NCI-H345 (cell line): ENCODE results near the gene CHD2.
"Not testable (repeated sequence)": the region's sequence is repeated elsewhere in the genome, so short reads cannot be mapped to it uniquely, and the experiment has no call there.

Experiments used
- DNase-seq: peaks from one replicate; lab custom pipeline; 2025; lab: John Stamatoyannopoulos, UW

Gene CHD2

GRCh38 chr15:93049914-93050578 is 149.9 kb downstream of the CHD2 start:
- peak; percentile 14 for DNase-seq

- no peak for DNase-seq
Observed at GRCh38 chr15:93050648-93051047, 150.5 kb downstream of the CHD2 start.

GRCh38 chr15:93051236-93052089 is 151.3 kb downstream of the CHD2 start:
- DNase-seq, result no peak

GRCh38 chr15:93052090-93052879 is 152.2 kb downstream of the CHD2 start:
- no peak for DNase-seq

- no peak for DNase-seq
Observed at GRCh38 chr15:93055211-93055610, 155.1 kb downstream of the CHD2 start.

- DNase-seq, result no peak
Observed at GRCh38 chr15:93056836-93057235, 156.7 kb downstream of the CHD2 start.

GRCh38 chr15:93057618-93058017 is 157.5 kb downstream of the CHD2 start:
- DNase-seq, result no peak

GRCh38 chr15:93058128-93058527 is 158.0 kb downstream of the CHD2 start:
- no peak for DNase-seq

GRCh38 chr15:93058904-93059427 is 158.8 kb downstream of the CHD2 start:
- no peak for DNase-seq

- no peak for DNase-seq
Observed at GRCh38 chr15:93059442-93059841, 159.3 kb downstream of the CHD2 start.

GRCh38 chr15:93060336-93061248 is 160.5 kb downstream of the CHD2 start:
- no peak for DNase-seq

- DNase-seq, result not testable (repeated sequence)
Observed at GRCh38 chr15:93062628-93063261, 162.6 kb downstream of the CHD2 start.

- DNase-seq, result no peak
Observed at GRCh38 chr15:93063262-93063671, 163.1 kb downstream of the CHD2 start.

GRCh38 chr15:93063796-93064690 is 163.9 kb downstream of the CHD2 start:
- no peak for DNase-seq

- no peak for DNase-seq
Observed at GRCh38 chr15:93065641-93066045, 165.5 kb downstream of the CHD2 start.

GRCh38 chr15:93066224-93066681 is 166.1 kb downstream of the CHD2 start:
- DNase-seq, result no peak

- DNase-seq, result no peak
Observed at GRCh38 chr15:93066834-93067648, 166.9 kb downstream of the CHD2 start.

GRCh38 chr15:93067649-93068085 is 167.5 kb downstream of the CHD2 start:
- DNase-seq, result no peak
